IMR-90 (cell line): Measurements from ENCODE around the gene ANKRD33B. TPM values are rescaled to one million over a fixed set of nuclear protein-coding genes. Genes with fewer than 3 reads are reported as not detected.

Experiments
- ATAC-seq: fragments of 200-7000 bp; cut with Tn5 transposase; 2 replicates; pipeline ENCODE4 v1.9.1; 2020; ENCODE audit warnings: low read depth, mild to moderate bottlenecking, moderate library complexity
- BruUV-seq: library from RNA; stranded (reverse); fragments of 400-500 nt; replicated peaks from 2 replicates; lab custom pipeline; 2021; lab: Mats Ljungman, UMichigan
- CTCF ChIA-PET: fragments of 300-600 bp; formaldehyde crosslinking; extraction: SDS; loops from one replicate; lab custom pipeline; 2021; ENCODE audit warnings: antibody characterized with exemption; lab: Yijun Ruan, JAX
- POLR2A ChIA-PET: fragments of 300-600 bp; sonication (Branson Sonifier 250); formaldehyde crosslinking; loops from one replicate; lab custom pipeline; 2022; ENCODE audit warnings: antibody characterized with exemption; ENCODE audit not compliant: unreplicated experiment; lab: Charles Lee
- DNase-seq: peaks from one replicate; pipeline ENCODE4 v3.0.0; 2013
- H2AFZ ChIP-seq: replicated peaks from 2 replicates; pipeline ENCODE3; 2013; ENCODE audit warnings: low read length, mild to moderate bottlenecking; ENCODE audit not compliant: poor library complexity
- H2AK5ac ChIP-seq: 2 replicates; pipeline ENCODE4 v1.6.1; 2013; ENCODE audit warnings: low read depth, low read length, inconsistent platforms
- H2AK9ac ChIP-seq: replicated peaks from 2 replicates; pipeline ENCODE3; 2013; ENCODE audit warnings: mild to moderate bottlenecking, low read depth, low read length, moderate library complexity; ENCODE audit not compliant: poor library complexity
- H2BK120ac ChIP-seq: 2 replicates; pipeline ENCODE4 v1.6.1; 2013; ENCODE audit warnings: low read depth, low read length, inconsistent platforms
- H2BK15ac ChIP-seq: 3 replicates; pipeline ENCODE4 v1.6.1; 2013; ENCODE audit warnings: low read depth, low read length, inconsistent platforms
- H2BK20ac ChIP-seq: 2 replicates; pipeline ENCODE4 v1.6.1; 2013; ENCODE audit warnings: low read depth, mild to moderate bottlenecking, inconsistent platforms, low read length, moderate library complexity
- H2BK5ac ChIP-seq: 2 replicates; pipeline ENCODE4 v1.6.1; 2013; ENCODE audit warnings: mild to moderate bottlenecking, low read depth, low read length, inconsistent platforms; ENCODE audit not compliant: poor library complexity, severe bottlenecking
- H3K14ac ChIP-seq: replicated peaks from 2 replicates; pipeline ENCODE4 v1.6.1; 2013; ENCODE audit warnings: low read depth, low read length, inconsistent platforms
- H3K18ac ChIP-seq: 2 replicates; pipeline ENCODE4 v1.6.1; 2013; ENCODE audit warnings: low read depth, low read length, control low read depth
- H3K23ac ChIP-seq: 2 replicates; pipeline ENCODE4 v1.6.1; 2013; ENCODE audit warnings: low read depth, low read length, inconsistent platforms
- H3K27ac ChIP-seq: 2 replicates; pipeline ENCODE4 v1.5.1; 2013; ENCODE audit warnings: mild to moderate bottlenecking, control low read depth, low read length; ENCODE audit not compliant: insufficient read depth
- H3K27me3 ChIP-seq: 2 replicates; pipeline ENCODE4 v1.6.1; 2013; ENCODE audit warnings: low read length; ENCODE audit not compliant: control insufficient read depth, insufficient read depth
- H3K36me3 ChIP-seq: 2 replicates; pipeline ENCODE4 v1.6.1; 2013; ENCODE audit warnings: low read length, mixed read lengths; ENCODE audit not compliant: control insufficient read depth, insufficient read depth
- H3K4ac ChIP-seq: 2 replicates; pipeline ENCODE4 v1.6.1; 2013; ENCODE audit warnings: low read depth, low read length, inconsistent platforms
- H3K4me1 ChIP-seq: 2 replicates; pipeline ENCODE4 v1.6.1; 2013; ENCODE audit warnings: low read length, mixed read lengths; ENCODE audit not compliant: control insufficient read depth, insufficient read depth
- H3K4me2 ChIP-seq: 2 replicates; pipeline ENCODE4 v1.6.1; 2013; ENCODE audit warnings: low read depth, mild to moderate bottlenecking, control low read depth, low read length, moderate library complexity
- H3K4me3 ChIP-seq: 2 replicates; pipeline ENCODE4 v1.5.1; 2013; ENCODE audit warnings: low read depth, mild to moderate bottlenecking, control low read depth, low read length, moderate library complexity; ENCODE audit not compliant: insufficient read depth
- H3K56ac ChIP-seq: 2 replicates; pipeline ENCODE4 v1.6.1; 2013; ENCODE audit warnings: low read length, inconsistent platforms; ENCODE audit not compliant: insufficient read depth; ENCODE audit errors: extremely low read depth
- H3K79me1 ChIP-seq, 2 experiments: 2 replicates each; pipeline ENCODE4 v1.6.1; 2013; ENCODE audit warnings: low read length in 2 of 2, inconsistent platforms in 1 of 2, low read depth in 1 of 2
- H3K9ac ChIP-seq: 2 replicates; pipeline ENCODE4 v1.6.1; 2013; ENCODE audit warnings: low read depth, low read length, control low read depth
- H3K9me1 ChIP-seq: 2 replicates; pipeline ENCODE4 v1.6.1; 2013; ENCODE audit warnings: low read length, inconsistent platforms; ENCODE audit not compliant: insufficient read depth
- H3K9me3 ChIP-seq: 2 replicates; pipeline ENCODE4 v1.6.1; 2013; ENCODE audit warnings: low read length; ENCODE audit not compliant: control insufficient read depth, insufficient read depth
- H4K20me1 ChIP-seq: 2 replicates; pipeline ENCODE4 v1.6.1; 2013; ENCODE audit warnings: low read length, inconsistent platforms; ENCODE audit not compliant: insufficient read depth
- H4K5ac ChIP-seq: 2 replicates; pipeline ENCODE4 v1.6.1; 2013; ENCODE audit warnings: mild to moderate bottlenecking, low read depth, low read length, control low read depth
- H4K8ac ChIP-seq, 2 experiments: 2 replicates each; pipeline ENCODE4 v1.6.1; 2013; ENCODE audit warnings: low read depth in 2 of 2, low read length in 2 of 2, control low read depth in 1 of 2, inconsistent platforms in 1 of 2
- H4K91ac ChIP-seq: 2 replicates; pipeline ENCODE4 v1.6.1; 2013; ENCODE audit warnings: low read depth, low read length, inconsistent platforms; ENCODE audit not compliant: insufficient read depth
- CTCF ChIP-seq: conservative IDR thresholded peaks from 2 replicates; pipeline ENCODE4 v1.5.1; 2012; ENCODE audit warnings: mild to moderate bottlenecking, low read depth, low read length, improper control_type of control experiment
- MAFK ChIP-seq: IDR thresholded peaks from 2 replicates; pipeline ENCODE4 v1.6.1; 2012; ENCODE audit warnings: low read depth, low read length, improper control_type of control experiment
- WGBS, 2 experiments: methylation state at CpG; one replicate each; pipeline versions ENCODE4 v1.1.5 to v1.1.7; 2013; ENCODE audit warnings: missing lambda C conversion rate in 2 of 2; ENCODE audit not compliant: insufficient read length in 1 of 2; ENCODE audit errors: extremely low coverage in 2 of 2; 5-methylcytosine and 5-hydroxymethylcytosine counted together
- dilution Hi-C: fragments of 300-500 bp; cut with HindIII; formaldehyde crosslinking; loops from one replicate; pipeline ENCODE4 v1.14.3; 2018; ENCODE audit warnings: low sequenced_read_pairs; ENCODE audit not compliant: unreplicated experiment
- in situ Hi-C: fragments of 300-500 bp; cut with MboI; formaldehyde crosslinking; loops from 3 replicates; pipeline ENCODE4 v1.14.3; 2019; ENCODE audit warnings: low sequenced_read_pairs, inconsistent platforms, mixed read lengths
- intact Hi-C: fragments of 100-400 bp; cut with micrococcal nuclease; formaldehyde crosslinking; loops from 2 replicates; pipeline ENCODE4 v1.10.0; 2022
- polyA plus RNA-seq, 3 experiments: library from polyadenylated mRNA; depleted of rRNA; stranded (reverse); fragments of >200 nt; gene quantifications; 2 replicates each; pipeline ENCODE4 v1.2.3, GENCODE V29; 2012; ENCODE audit warnings: low replicate concordance in 1 of 3
- total RNA-seq: library from RNA; depleted of rRNA; stranded (reverse); fragments of >200 nt; gene quantifications from 2 replicates; pipeline ENCODE4 v1.2.3, GENCODE V29; 2012

The ANKRD33B gene
- total and polyA plus RNA-seq, 2 of the 4 experiments (the other 2 are of a cell fraction) = 2.5 to 3.3 TPM

- BruUV-seq = no TSS peak
- Histone ChIP-seq H3K4me3 (no peak overlapping the region), H3K18ac (peak overlapping the region; percentile 20; the same call in 1 of the 2 replicates), H2AK5ac (peak overlapping the region; percentile 78; the same call in 1 of the 2 replicates), H3K14ac (0 out of 2 replicates have a peak overlapping the region, but pooled peaks have one; percentile 54), H3K9ac (no peak overlapping the region), H2AFZ (no peak overlapping the region), H3K4ac (peak overlapping the region; percentile 11), H2BK5ac (no peak overlapping the region), H2BK120ac (peak overlapping the region; percentile 64), H4K20me1 (no peaks in the 10 kb centered on the region), H3K4me2 (no peak overlapping the region), H4K8ac (no peak overlapping the region), H3K4me1 (peaks cover 19% of the 10 kb centered on the region), H3K23ac (no peak overlapping the region), H3K27ac (no peak overlapping the region), H4K5ac (no peak overlapping the region), H3K36me3 (no peaks in the 10 kb centered on the region), H2BK15ac (no peak overlapping the region; the same call in 2 of the 3 replicates), H3K56ac (no peak overlapping the region), H3K9me3 (peaks cover 3% of the 10 kb centered on the region; the same call in 1 of the 2 replicates), H3K27me3 (no peaks in the 10 kb centered on the region), H2AK9ac (no peak overlapping the region), H3K9me1 (peaks cover 26% of the 10 kb centered on the region), H3K79me1 (no peaks in the 10 kb centered on the region), H4K91ac (peak overlapping the region; percentile 19), H2BK20ac (peak overlapping the region; percentile 32; the same call in 1 of the 2 replicates)
- intact Hi-C loops (no loop called here), dilution Hi-C loops (no loop called here), in situ Hi-C loops (no loop called here)
- ChIA-PET POLR2A (no interaction called here), CTCF (no interaction called here)
- no peak for ATAC-seq
- DNase-seq = no peak
- TF ChIP-seq MAFK = no peak
- peak; percentile 11; the same call in 1 of the 2 replicates for TF ChIP-seq CTCF
- 100% methylated on average over 3 of the region's 14 CpGs; no CpG with 5 or more reads in 1 of the 2 experiments for WGBS, 2 experiments
Measured at GRCh38 chr5:10521466-10522223, 42.2 kb upstream of the ANKRD33B start.
